ENCODE results near the gene SHC2.
"Not testable (repeated sequence)": the region's sequence is repeated elsewhere in the genome, so short reads cannot be mapped to it uniquely, and the experiment has no call there.

Gene SHC2

GRCh38 chr19:422213-422916, 38.5 kb downstream of the SHC2 start:
- DNase-seq: no peak

- DNase-seq: no peak
Observed at GRCh38 chr19:419721-420515, 40.9 kb downstream of the SHC2 start.

- DNase-seq: no peak
Observed at GRCh38 chr19:418761-419671, 41.8 kb downstream of the SHC2 start.

GRCh38 chr19:416416-416815, 44.4 kb downstream of the SHC2 start:
- DNase-seq: no peak

GRCh38 chr19:415292-415691, 45.5 kb downstream of the SHC2 start:
- DNase-seq: no peak

GRCh38 chr19:413756-414420, 46.9 kb downstream of the SHC2 start:
- no peak for DNase-seq

- no peak for DNase-seq
Observed at GRCh38 chr19:412356-413355, 48.2 kb downstream of the SHC2 start.

- no peak for DNase-seq
Observed at GRCh38 chr19:411723-412355, 49.0 kb downstream of the SHC2 start.

- DNase-seq: not testable (repeated sequence)
Observed at GRCh38 chr19:411121-411722, 49.6 kb downstream of the SHC2 start.

- DNase-seq: no peak
Observed at GRCh38 chr19:410243-410781, 50.5 kb downstream of the SHC2 start.

GRCh38 chr19:409516-410242, 51.2 kb downstream of the SHC2 start:
- DNase-seq: no peak

- DNase-seq: no peak
Observed at GRCh38 chr19:408902-409515, 51.8 kb downstream of the SHC2 start, which contains the start of gene C2CD4C. TSS of gene C2CD4C (minus strand) at chr19:409147. CDS start at chr19:408361, 786 bp downstream.

- no peak for DNase-seq
Observed at GRCh38 chr19:408441-408901, 52.4 kb downstream of the SHC2 start.

GRCh38 chr19:407511-408440, 53.1 kb downstream of the SHC2 start:
- no peak for DNase-seq

GRCh38 chr19:406971-407510, 53.8 kb downstream of the SHC2 start:
- no peak for DNase-seq

- DNase-seq: no peak
Observed at GRCh38 chr19:406135-406781, 54.6 kb downstream of the SHC2 start.
